Mesenchymal stem cell (in vitro differentiated cells and primary cell): Measurements from ENCODE around the gene OSBPL2.

Experiments used
- DNase-seq: peaks from one replicate; pipeline ENCODE4 v3.0.0-alpha.2; 2013
- H2AFZ ChIP-seq: one replicate; pipeline ENCODE4 v1.6.1; 2013; ENCODE audit warnings: low read depth, mild to moderate bottlenecking, control low read depth, inconsistent platforms, low read length, moderate library complexity
- H2AK5ac ChIP-seq: 2 replicates; pipeline ENCODE4 v1.6.1; 2013; ENCODE audit warnings: low read length, moderate library complexity, mild to moderate bottlenecking, inconsistent platforms; ENCODE audit not compliant: severe bottlenecking
- H2BK120ac ChIP-seq: one replicate; pipeline ENCODE4 v1.6.1; 2013; ENCODE audit warnings: low read depth, mild to moderate bottlenecking, inconsistent platforms, low read length, moderate library complexity
- H2BK12ac ChIP-seq, 2 experiments: one replicate each; pipeline ENCODE4 v1.6.1; 2013; ENCODE audit warnings: inconsistent platforms in 2 of 2, low read length in 2 of 2, mild to moderate bottlenecking in 2 of 2, moderate library complexity in 2 of 2, control low read depth in 1 of 2
- H2BK15ac ChIP-seq: one replicate; pipeline ENCODE4 v1.6.1; 2013; ENCODE audit warnings: mild to moderate bottlenecking, low read depth, inconsistent platforms; ENCODE audit not compliant: poor library complexity, severe bottlenecking
- H2BK5ac ChIP-seq: 2 replicates; pipeline ENCODE4 v1.6.1; 2013; ENCODE audit warnings: low read depth, mild to moderate bottlenecking, low read length, control low read depth, inconsistent platforms; ENCODE audit not compliant: poor library complexity, severe bottlenecking
- H3K14ac ChIP-seq, 2 experiments: one replicate each; pipeline ENCODE4 v1.6.1; 2013; ENCODE audit warnings: inconsistent platforms in 2 of 2, low read length in 2 of 2, control low read depth in 1 of 2, mild to moderate bottlenecking in 1 of 2, moderate library complexity in 1 of 2
- H3K18ac ChIP-seq, 2 experiments: one replicate each; pipeline ENCODE4 v1.6.1; 2013; ENCODE audit warnings: inconsistent platforms in 2 of 2, low read length in 2 of 2, control low read depth in 1 of 2, low read depth in 1 of 2, mild to moderate bottlenecking in 1 of 2
- H3K23ac ChIP-seq, 2 experiments: one replicate each; pipeline ENCODE4 v1.6.1; 2013; ENCODE audit warnings: inconsistent platforms in 2 of 2, low read length in 2 of 2, mild to moderate bottlenecking in 2 of 2, moderate library complexity in 2 of 2, control low read depth in 1 of 2
- H3K27ac ChIP-seq: 2 replicates; pipeline ENCODE4 v1.5.1; 2013; ENCODE audit warnings: mild to moderate bottlenecking, moderate library complexity, low read length, control low read depth, inconsistent platforms; ENCODE audit not compliant: poor library complexity, severe bottlenecking
- H3K27me3 ChIP-seq, 2 experiments: 2 replicates each; pipeline versions ENCODE4 v1.6.1 to v1.7.0; 2013; ENCODE audit warnings: low read length in 2 of 2, mild to moderate bottlenecking in 2 of 2, moderate library complexity in 2 of 2, control low read depth in 1 of 2, inconsistent platforms in 1 of 2; ENCODE audit not compliant: control insufficient read depth in 1 of 2, insufficient read depth in 1 of 2
- H3K36me3 ChIP-seq, 2 experiments: 2 replicates each; pipeline versions ENCODE4 v1.6.1 to v1.7.0; 2013; ENCODE audit warnings: low read length in 2 of 2, control low read depth in 1 of 2, inconsistent platforms in 1 of 2, low read depth in 1 of 2, mild to moderate bottlenecking in 1 of 2; ENCODE audit not compliant: insufficient read depth in 2 of 2, control insufficient read depth in 1 of 2
- H3K4ac ChIP-seq, 2 experiments: one replicate each; pipeline ENCODE4 v1.6.1; 2013; ENCODE audit warnings: inconsistent platforms in 2 of 2, low read length in 2 of 2, mild to moderate bottlenecking in 2 of 2, moderate library complexity in 2 of 2, control low read depth in 1 of 2, low read depth in 1 of 2
- H3K4me1 ChIP-seq: 2 replicates; pipeline ENCODE4 v1.6.1; 2013; ENCODE audit warnings: low read depth, low read length, control low read depth; ENCODE audit not compliant: control insufficient read depth, insufficient read depth
- H3K4me2 ChIP-seq: 2 replicates; pipeline ENCODE4 v1.6.1; 2013; ENCODE audit warnings: low read length, mild to moderate bottlenecking, inconsistent platforms; ENCODE audit not compliant: poor library complexity, severe bottlenecking
- H3K4me3 ChIP-seq, 2 experiments: 2 replicates each; pipeline versions ENCODE4 v1.5.1 to v1.7.0; 2013; ENCODE audit warnings: low read length in 2 of 2, mild to moderate bottlenecking in 2 of 2, control low read depth in 1 of 2, low read depth in 1 of 2; ENCODE audit not compliant: insufficient read depth in 1 of 2
- H3K79me1 ChIP-seq: replicated peaks from 2 replicates; pipeline ENCODE4 v1.6.1; 2013; ENCODE audit warnings: mild to moderate bottlenecking, control low read depth, low read length, inconsistent platforms; ENCODE audit not compliant: poor library complexity, severe bottlenecking
- H3K9ac ChIP-seq: 2 replicates; pipeline ENCODE4 v1.7.0; 2013; ENCODE audit warnings: mild to moderate bottlenecking, low read length, moderate library complexity
- H3K9me3 ChIP-seq: 2 replicates; pipeline ENCODE4 v1.7.0; 2013; ENCODE audit warnings: mild to moderate bottlenecking, low read length; ENCODE audit not compliant: control insufficient read depth
- H4K8ac ChIP-seq: one replicate; pipeline ENCODE4 v1.6.1; 2013; ENCODE audit warnings: inconsistent platforms, mild to moderate bottlenecking, low read length, moderate library complexity
- H4K91ac ChIP-seq: one replicate; pipeline ENCODE4 v1.6.1; 2013; ENCODE audit warnings: mild to moderate bottlenecking, low read length, inconsistent platforms
- WGBS: methylation state at CpG from one replicate; pipeline ENCODE4 v1.1.7; 2013; ENCODE audit warnings: mixed read lengths; 5-methylcytosine and 5-hydroxymethylcytosine counted together

OSBPL2 gene

DNA sequence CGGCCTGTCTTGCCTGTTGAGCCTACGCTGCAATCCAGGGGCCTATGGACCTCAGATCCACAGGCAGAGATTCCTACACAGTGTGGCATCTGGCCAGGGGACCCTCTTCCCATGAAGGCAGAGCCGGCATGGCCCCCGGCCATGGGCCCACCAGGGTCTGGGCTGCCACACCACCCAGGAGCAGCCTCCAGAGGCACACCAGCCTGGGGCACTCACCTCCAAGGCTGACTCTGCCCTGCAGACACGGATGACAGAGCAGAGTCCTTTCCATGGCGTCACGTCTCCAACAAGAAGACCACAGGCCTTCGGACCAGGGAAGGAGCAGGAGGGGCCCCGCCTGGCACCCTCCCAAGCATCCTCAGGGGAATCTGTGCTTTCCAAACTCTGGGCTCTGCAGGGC is 14.8 kb upstream of the OSBPL2 start:
- H4K8ac ChIP-seq: no peak overlapping the region

DNA sequence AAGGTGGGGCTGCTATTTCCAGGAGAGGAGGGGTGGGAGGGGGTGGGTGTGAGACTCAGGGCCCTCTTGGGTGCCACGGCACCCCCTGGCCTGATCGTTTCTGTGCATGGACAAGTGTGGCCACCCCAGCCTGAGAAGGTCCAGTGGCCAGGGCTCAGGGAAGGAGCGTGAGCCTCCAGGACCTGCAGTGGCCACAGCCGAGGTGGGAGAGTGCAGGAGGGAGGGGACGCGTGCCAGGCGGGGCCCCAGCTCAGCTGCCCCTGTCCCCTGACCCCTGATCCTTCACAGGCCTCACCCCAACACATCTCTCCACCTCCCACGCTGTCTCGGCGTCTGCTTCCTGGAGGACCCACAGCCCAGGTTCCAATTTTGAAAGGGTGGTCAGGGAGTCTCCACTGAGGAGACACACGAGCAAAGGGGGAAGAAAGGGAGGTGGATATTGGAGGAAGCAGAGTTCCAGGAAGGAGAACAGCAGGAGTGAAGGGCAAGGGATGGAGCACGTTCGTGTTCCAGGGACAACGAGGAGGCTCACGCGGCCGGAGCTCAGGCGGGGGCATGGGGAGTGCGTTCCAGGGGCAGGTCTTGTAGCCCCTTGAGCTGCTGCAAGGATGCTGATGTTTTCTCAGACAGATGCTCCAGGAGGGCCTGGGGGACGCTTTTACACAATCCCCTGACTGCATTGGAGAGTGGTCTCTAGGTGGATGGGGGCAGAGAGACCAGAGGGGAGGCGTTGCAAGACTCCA is 14.0 kb upstream of the OSBPL2 start:
- Histone ChIP-seq H3K9me3 (no peaks in the 10 kb centered on the region), H2AFZ (no peak overlapping the region), H3K14ac (no peak overlapping the region), H3K18ac (no peak overlapping the region), H2AK5ac (no peak overlapping the region), H2BK120ac (no peak overlapping the region), H3K27me3 (peaks cover 72 to 92% of the 10 kb centered on the region in 2 experiments), H3K36me3 (no peaks in the 10 kb centered on the region), H4K91ac (no peak overlapping the region), H3K9ac (no peak overlapping the region), H2BK15ac (no peak overlapping the region), H3K4ac (no peak overlapping the region), H2BK12ac (no peak overlapping the region), H4K8ac (no peak overlapping the region), H3K79me1 (no peaks in the 10 kb centered on the region), H3K23ac (peak overlapping the region in 1 of 2 experiments; percentile 30), H3K4me3 (no peak overlapping the region), H3K4me2 (no peak overlapping the region), H3K27ac (no peak overlapping the region), H3K4me1 (peaks cover 20% of the 10 kb centered on the region), H2BK5ac (no peak overlapping the region)
- 74% methylated on average over 13 of the region's 21 CpGs for WGBS
- no peak for DNase-seq

More for the DNA sequence above, 14.8 kb upstream of the OSBPL2 start:
- Histone ChIP-seq H3K18ac (no peak overlapping the region), H3K14ac (no peak overlapping the region), H3K27me3 (peaks cover 80 to 91% of the 10 kb centered on the region in 2 experiments), H3K79me1 (no peaks in the 10 kb centered on the region), H3K4me1 (peaks cover 26% of the 10 kb centered on the region), H3K4me3 (no peak overlapping the region), H2BK120ac (no peak overlapping the region), H3K27ac (no peak overlapping the region), H3K9ac (no peak overlapping the region), H3K36me3 (no peaks in the 10 kb centered on the region), H4K91ac (no peak overlapping the region), H2AFZ (no peak overlapping the region), H3K4ac (no peak overlapping the region), H2BK15ac (no peak overlapping the region), H2BK12ac (no peak overlapping the region), H3K23ac (peak overlapping the region in 1 of 2 experiments; percentile 41), H3K9me3 (no peaks in the 10 kb centered on the region), H3K4me2 (no peak overlapping the region), H2AK5ac (no peak overlapping the region), H2BK5ac (no peak overlapping the region)
- no peak for DNase-seq
- WGBS: 78% methylated on average over 9 of the region's 9 CpGs

DNA sequence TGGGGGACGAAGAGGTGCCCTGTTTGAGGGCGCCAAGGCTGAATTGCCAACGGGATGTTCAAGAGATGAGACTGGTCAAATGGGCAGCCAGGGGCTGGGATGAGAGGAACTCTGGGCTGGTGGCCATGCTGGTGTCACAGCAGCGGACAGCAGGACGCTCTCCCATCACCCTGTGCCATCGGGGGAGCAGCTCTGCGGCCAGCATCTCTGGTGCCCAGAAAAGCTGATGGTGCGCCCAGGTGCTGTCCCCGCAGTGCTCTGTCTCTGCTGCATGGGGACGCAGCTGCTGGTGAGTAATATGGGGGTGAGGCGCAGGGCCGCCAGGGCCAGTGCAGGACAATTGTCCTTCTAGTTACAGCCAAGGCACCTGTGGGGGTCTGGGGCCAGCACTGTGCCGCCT is 13.3 kb upstream of the OSBPL2 start:
- Histone ChIP-seq H2AFZ (no peak overlapping the region), H2BK15ac (no peak overlapping the region), H3K79me1 (no peaks in the 10 kb centered on the region), H3K23ac (no peak overlapping the region), H4K91ac (no peak overlapping the region), H3K36me3 (no peaks in the 10 kb centered on the region), H3K4me3 (no peak overlapping the region), H3K18ac (no peak overlapping the region), H2AK5ac (no peak overlapping the region), H3K9ac (no peak overlapping the region), H3K27ac (no peak overlapping the region), H2BK12ac (no peak overlapping the region), H3K14ac (no peak overlapping the region), H3K4me1 (peaks cover 13% of the 10 kb centered on the region), H3K4ac (no peak overlapping the region), H4K8ac (no peak overlapping the region), H2BK5ac (no peak overlapping the region), H3K27me3 (peaks cover 70 to 96% of the 10 kb centered on the region in 2 experiments), H3K4me2 (no peak overlapping the region), H3K9me3 (no peaks in the 10 kb centered on the region), H2BK120ac (no peak overlapping the region)
- no peak for DNase-seq
- WGBS: 86% methylated on average over 12 of the region's 13 CpGs

DNA sequence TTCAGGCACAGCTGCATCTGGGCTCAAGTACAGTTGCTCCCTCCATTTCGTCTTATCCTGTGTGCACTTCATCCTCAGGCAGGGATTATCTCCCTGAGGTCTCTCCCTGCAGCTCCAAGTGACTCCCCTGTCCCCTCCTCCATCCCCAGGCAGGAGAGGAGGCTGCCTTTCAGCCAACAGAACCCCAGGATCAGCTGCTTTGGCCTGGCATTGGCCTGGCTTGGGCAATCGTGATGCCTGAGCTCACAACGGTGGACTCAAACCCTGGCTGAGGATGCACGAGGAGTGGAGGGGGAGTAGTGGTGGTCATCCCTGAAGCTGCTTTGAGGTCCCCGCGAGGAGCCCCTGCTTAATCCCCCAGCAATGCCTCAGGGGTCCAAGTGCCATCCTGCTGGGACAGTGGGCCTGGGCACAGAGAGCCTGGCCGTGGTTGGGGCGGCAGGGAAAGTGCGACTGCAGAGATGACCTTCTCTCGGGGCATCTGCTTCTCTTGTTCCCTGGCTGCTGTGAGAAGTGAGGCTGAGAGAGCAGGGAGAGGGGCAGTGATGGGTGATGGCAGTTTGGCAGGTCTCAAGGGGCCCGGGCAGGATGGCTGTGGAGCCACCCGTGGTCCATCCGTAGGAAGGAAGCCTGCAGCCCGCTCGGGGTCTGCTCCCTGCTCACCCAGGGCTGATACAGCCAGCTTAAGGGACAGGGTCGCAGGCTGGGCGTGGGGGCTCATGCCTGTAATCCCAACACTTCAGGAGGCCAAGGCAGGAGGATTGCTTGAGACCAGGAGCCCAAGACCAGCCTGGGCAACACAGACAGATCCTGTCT is 12.3 kb upstream of the OSBPL2 start:
- Histone ChIP-seq H2BK120ac (no peak overlapping the region), H3K79me1 (no peaks in the 10 kb centered on the region), H3K27me3 (peaks cover 63 to 99% of the 10 kb centered on the region in 2 experiments), H2BK15ac (no peak overlapping the region), H3K4me3 (no peak overlapping the region), H3K27ac (no peak overlapping the region), H3K9me3 (no peaks in the 10 kb centered on the region), H3K18ac (no peak overlapping the region), H3K4me2 (no peak overlapping the region), H3K4ac (no peak overlapping the region), H3K14ac (no peak overlapping the region), H2AFZ (no peak overlapping the region), H2BK12ac (no peak overlapping the region), H2BK5ac (no peak overlapping the region), H3K36me3 (no peaks in the 10 kb centered on the region), H2AK5ac (no peak overlapping the region), H4K8ac (no peak overlapping the region), H3K9ac (no peak overlapping the region), H3K23ac (no peak overlapping the region), H4K91ac (no peak overlapping the region), H3K4me1 (peaks cover 5% of the 10 kb centered on the region)
- no peak for DNase-seq
- WGBS: 78% methylated on average over 17 of the region's 17 CpGs
